DMS153 (cell line): ENCODE data around the gene SNCB.

Source experiments
- DNase-seq: peaks from one replicate; lab custom pipeline; 2025; lab: John Stamatoyannopoulos, UW

Gene SNCB

GRCh38 chr5:176629853-176630680 is at the start of gene SNCB, which contains the start of gene EIF4E1B:
Gene SNCB, minus strand, starts transcription at chr5:176630534. Its CDS starts 880 bp downstream, at chr5:176629654.
Gene EIF4E1B, plus strand, starts transcription at chr5:176630675. Its CDS starts 12,113 bp downstream, at chr5:176642788.
- no peak for DNase-seq

DNA sequence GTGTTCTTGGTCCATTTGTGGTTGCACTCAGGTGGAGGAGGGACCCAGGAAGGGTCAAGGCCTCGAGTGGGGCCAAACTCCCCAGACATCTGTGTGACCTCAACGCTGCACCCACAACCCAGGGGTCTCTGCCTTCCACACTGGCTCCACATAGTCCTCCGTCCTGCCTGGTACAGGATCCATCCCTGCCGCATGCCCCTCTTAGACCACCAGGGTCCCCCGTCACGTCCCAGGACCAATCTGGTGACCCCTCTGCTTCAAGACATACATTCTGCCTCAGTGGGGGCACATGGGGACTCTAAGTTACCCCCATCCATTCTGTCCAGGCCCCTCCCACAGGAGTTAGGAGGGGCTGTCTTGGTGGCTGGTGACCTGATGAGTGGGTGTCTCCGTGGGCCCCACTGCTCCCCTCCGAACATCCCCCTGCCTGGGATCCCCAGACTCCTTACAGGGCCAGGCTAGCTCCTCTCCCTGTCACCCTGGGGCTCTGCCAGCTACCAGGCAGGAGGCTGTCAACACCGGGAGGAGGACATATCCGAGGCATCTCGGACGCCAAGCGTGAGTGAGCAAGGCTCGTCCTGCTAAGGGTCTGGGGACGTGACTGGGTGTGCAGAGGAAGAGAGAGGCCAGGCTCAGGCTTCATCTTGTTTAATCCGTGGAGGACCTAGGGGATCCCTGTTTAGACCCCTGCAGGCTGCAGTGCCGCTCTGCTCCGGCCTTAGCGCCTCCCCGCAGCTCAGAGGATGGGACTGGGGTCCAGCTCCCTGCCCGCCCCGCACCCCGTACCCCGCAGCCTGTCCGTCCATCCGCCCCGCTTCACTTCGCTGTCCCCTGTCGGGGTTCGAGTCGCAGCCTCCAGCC is 49.3 kb upstream of the SNCB start:
- DNase-seq, result no peak

GRCh38 chr5:176678584-176678983 is 48.2 kb upstream of the SNCB start:
- DNase-seq, result no peak

GRCh38 chr5:176677209-176677939 is 47.0 kb upstream of the SNCB start:
- DNase-seq, result no peak

- DNase-seq, result no peak
These were observed 46.1 kb upstream of the SNCB start for GRCh38 chr5:176676361-176676824.

- no peak for DNase-seq
These were observed 45.5 kb upstream of the SNCB start for GRCh38 chr5:176675676-176676360.

DNA sequence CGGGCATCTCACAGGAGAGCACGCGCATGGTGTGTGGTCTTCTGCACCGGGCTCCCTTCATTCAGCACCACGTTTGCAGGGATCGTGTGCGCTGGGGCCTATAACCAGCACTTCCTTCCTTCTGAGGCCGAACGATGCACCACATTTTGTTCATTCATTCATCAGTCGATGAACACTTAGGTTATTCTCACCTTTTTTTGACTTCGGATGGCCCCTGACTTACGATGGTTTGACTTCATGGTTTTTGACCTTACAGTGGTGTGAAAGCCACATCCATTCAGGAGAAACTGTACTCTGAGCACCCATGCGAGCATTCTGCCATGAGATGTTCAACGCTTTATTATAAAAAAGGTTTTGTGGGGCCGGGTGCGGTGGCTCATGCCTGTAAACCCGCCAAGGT is 44.5 kb upstream of the SNCB start:
- no peak for DNase-seq

DNA sequence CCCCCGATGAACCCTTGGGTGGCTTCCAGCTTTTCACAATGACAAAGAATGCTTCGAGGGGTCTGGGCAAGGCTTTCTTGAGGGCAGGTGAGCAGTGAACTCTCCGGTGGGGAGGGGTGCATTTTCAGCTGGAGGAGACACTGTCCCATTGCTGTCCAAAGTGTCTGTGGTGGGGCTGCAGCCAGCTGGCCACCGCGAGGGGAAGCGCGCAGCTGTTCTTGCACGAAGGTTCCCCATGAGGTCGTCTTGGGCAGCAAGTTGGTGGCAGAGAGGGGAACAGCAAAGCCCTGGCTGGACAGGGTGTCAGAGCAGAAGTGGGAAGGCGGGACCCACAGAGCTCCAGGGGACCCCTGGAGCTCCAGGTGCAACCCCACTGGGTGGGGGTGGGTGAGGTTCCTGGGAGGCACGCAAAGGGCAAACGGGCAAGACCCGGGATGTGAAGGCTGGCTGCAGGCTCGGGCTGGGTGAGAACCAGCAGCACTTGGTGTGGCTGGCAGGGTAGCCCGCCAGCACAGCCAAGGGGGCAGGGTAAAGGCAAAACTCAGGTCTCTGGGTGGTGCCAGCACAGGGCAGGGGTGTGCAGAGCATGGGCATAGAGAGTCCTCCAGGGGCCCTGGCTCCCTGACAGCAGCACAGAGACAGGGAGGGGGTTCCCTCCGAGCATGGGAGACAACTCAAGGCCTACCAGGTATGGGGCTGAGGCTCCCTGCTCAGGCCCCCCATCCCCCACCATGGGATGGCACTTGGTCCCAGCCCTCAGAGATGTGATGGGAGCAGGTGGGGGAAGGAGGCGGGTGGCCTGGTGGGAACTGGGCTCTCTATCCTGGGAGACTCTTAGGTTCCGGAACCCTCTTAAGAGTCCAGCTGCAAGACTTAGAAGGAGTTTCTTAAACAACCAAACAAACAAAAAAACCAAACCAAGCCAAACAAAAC is 43.6 kb upstream of the SNCB start:
- no peak for DNase-seq

- no peak for DNase-seq
These were observed 41.8 kb upstream of the SNCB start for GRCh38 chr5:176671890-176672747.

GRCh38 chr5:176671399-176671798 is 41.1 kb upstream of the SNCB start:
- no peak for DNase-seq

- DNase-seq, result no peak
These were observed 40.1 kb upstream of the SNCB start for GRCh38 chr5:176670449-176670848.

DNA sequence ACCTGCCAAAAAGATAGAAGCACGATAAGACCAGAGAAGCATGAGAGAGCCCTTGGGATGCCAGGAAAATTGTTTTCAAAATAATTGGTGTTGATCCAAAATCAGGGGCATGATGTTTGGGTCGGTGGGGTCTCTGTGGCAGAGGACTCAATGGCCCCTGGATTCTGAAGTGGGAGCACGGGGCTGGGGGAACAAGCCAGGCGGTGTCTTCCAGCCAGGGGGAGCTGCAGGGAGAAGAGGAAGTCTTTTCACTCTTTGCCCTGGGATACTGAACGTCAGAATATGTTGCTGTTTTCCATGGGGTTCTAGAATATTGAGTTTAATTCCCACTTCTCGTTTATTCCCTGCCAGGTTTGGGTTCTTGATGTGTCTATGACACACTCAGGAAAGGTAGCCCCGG is 37.3 kb upstream of the SNCB start:
- no peak for DNase-seq

- no peak for DNase-seq
These were observed 35.2 kb upstream of the SNCB start for GRCh38 chr5:176665517-176665916.

DNA sequence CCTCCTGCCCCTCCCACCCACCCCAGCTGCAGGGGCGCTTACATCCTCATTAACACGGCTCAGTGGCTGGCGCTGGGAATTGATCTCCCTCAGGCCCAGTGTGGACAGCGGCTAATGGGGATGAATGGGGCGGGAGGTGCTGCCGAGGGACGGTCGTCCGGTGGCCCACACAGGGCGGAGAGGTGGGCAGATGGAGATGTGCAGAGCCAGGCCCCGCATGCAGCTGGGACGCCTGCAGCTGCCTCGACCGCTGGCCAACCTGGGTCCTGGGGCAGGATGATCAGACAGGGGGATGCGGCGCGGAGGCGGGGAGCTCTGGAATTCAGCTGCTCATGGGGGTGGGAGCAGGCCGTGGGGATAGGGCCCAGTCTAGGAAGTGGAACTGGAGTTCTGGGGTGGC is 34.6 kb upstream of the SNCB start:
- no peak for DNase-seq

DNA sequence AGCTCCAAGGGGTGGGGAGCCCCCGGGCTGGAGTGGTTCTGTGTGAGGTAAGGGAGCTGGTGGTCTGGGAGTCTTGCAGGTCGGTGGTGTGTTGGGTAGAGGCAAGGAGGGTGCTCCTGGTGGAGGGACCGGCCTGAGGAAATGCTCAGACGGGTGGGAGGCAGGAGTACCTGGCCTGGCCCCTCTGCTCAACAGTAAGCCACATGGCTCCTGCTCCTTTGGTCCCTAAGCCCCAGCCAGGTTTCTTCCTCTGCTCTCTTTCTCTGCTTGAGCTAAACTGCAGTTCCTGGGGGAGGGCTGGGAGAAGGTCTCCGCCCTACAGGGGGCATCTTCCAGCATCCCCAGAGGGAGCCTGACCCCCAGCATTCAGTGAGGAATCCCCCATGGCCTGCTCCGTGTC is 34.1 kb upstream of the SNCB start:
- no peak for DNase-seq

GRCh38 chr5:176663566-176663965 is 33.2 kb upstream of the SNCB start:
- no peak for DNase-seq

GRCh38 chr5:176662371-176663333 is 32.3 kb upstream of the SNCB start:
- no peak for DNase-seq

DNA sequence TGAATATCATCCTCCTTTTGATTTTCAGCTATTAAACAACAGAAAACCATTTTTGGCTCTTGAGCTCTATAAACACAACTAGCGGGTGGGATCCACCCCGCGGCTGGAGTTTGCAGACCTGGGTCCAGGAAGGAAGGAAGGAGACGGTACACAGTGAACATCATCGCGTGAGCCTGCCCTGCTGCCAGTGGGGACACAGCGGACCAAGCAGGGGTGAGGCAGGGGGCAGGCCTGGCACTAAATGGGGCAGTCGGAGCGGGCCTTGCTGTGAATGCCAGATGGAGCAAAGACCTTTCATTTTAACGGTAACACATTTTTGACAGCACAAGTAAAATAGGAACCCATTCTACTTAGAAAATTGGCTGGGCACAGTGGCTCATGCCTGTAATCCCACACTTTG is 31.3 kb upstream of the SNCB start:
- DNase-seq, result no peak
